Sigmoid colon (tissue), 7 donors: Measurements from ENCODE around the gene CCDC186. TPM values are rescaled to one million over a fixed set of nuclear protein-coding genes. Genes with fewer than 3 reads are reported as not detected.
A peak's percentile ranks its signal among the peaks of the same experiment; 100 is the strongest.

ENCODE experiments used
- DNase-seq: peaks from one replicate; pipeline ENCODE4 v3.0.0-alpha.2; 2019
- H3K27ac ChIP-seq, 4 donors: fragments of 200-600 bp; sonication (generic); one replicate each; pipeline ENCODE4 v1.5.1; 2016 to 2019; ENCODE audit warnings: mild to moderate bottlenecking in 1 of 4
- H3K27me3 ChIP-seq, 3 donors: fragments of 200-600 bp; sonication (generic); one replicate each; pipeline ENCODE4 v1.5.1; 2019; ENCODE audit warnings: mild to moderate bottlenecking in 1 of 3
- H3K36me3 ChIP-seq, 4 donors: fragments of 200-600 bp; sonication (generic); one replicate each; pipeline ENCODE4 v1.5.1; 2016 to 2019
- H3K4me1 ChIP-seq, 4 donors: fragments of 200-600 bp; sonication (generic); one replicate each; pipeline ENCODE4 v1.5.1; 2017 to 2019
- H3K4me3 ChIP-seq, 4 donors: fragments of 200-600 bp; sonication (generic); one replicate each; pipeline ENCODE4 v1.5.1; 2017 to 2019; ENCODE audit warnings: mild to moderate bottlenecking in 2 of 4, moderate library complexity in 1 of 4
- H3K9me3 ChIP-seq, 4 donors: fragments of 200-600 bp in 3 of 4; sonication (generic) in 3 of 4; one replicate each; pipeline versions ENCODE4 v1.5.1 to v1.6.1; 2013 to 2019
- EP300 ChIP-seq, 4 donors: sonication (generic); formaldehyde crosslinking; IDR thresholded peaks; one replicate each; pipeline ENCODE4 v1.6.1; 2017; ENCODE audit warnings: antibody characterized with exemption in 4 of 4
- POLR2A ChIP-seq, 2 donors: fragments of 450-650 bp; IDR thresholded peaks; one replicate each; pipeline ENCODE4 v1.6.1; 2016; ENCODE audit warnings: antibody characterized with exemption in 2 of 2, mild to moderate bottlenecking in 2 of 2, moderate library complexity in 2 of 2
- POLR2AphosphoS5 ChIP-seq, 4 donors: sonication (generic); formaldehyde crosslinking; IDR thresholded peaks; one replicate each; pipeline ENCODE4 v1.6.1; 2017; ENCODE audit warnings: antibody characterized with exemption in 4 of 4
- WGBS, 2 donors: extraction: QIAGEN DNeasy Blood & Tissue Kit; methylation state at CpG; one replicate each; pipeline ENCODE4 v1.1.7; 2013; 5-methylcytosine and 5-hydroxymethylcytosine counted together
- intact Hi-C: fragments of 100-400 bp; cut with DNase I; formaldehyde crosslinking; loops from one replicate; pipeline ENCODE4 v1.15.1; 2023
- polyA plus RNA-seq, 3 donors: library from polyadenylated mRNA; stranded (reverse); fragments of 200-250 nt; gene quantifications; one replicate each; pipeline ENCODE4 v1.2.3, GENCODE V29; 2013
- total RNA-seq, 4 donors: library from RNA; depleted of rRNA; stranded (reverse); fragments of >200 nt; gene quantifications; one replicate each; pipeline ENCODE4 v1.1.0, GENCODE V29; 2016
- TF ChIP-seq, protein P1 (sequence below), 4 experiments: fragments of 450-650 bp in 3 of 4; fragments of 200-600 bp in 1 of 4; IDR thresholded peaks; one replicate each; pipeline ENCODE4 v1.5.1; 2016 to 2019; ENCODE audit warnings: antibody characterized with exemption in 4 of 4, mild to moderate bottlenecking in 3 of 4, moderate library complexity in 2 of 4
- donor health status: healthy with polysubstance abuse.
- donor health status: Bipolar disorder and iron deficiency.
- donor health status: healthy.

CCDC186 gene
- total and polyA plus RNA-seq, 7 donors, result 9.6 to 27.1 (median 17.6) TPM

DNA sequence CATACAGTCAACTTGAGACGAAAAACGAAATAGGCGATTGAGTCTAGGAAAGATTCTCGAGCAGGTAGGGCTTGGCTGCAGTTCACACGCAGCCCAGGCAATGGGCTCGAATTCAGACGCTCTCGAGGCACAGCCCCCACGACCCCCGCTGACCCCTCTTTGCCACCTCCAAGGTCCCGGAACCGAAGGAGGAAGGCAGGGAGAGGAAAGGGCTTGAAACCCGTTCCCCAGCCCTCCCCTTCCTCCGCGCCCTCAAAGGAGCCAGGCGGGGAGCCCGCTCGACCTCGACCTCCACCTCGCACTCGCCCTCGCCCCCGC is 441 bp downstream of the CCDC186 start:
- intact Hi-C loops, result loop anchor here (5.0 kb wide), 1 partner anchor 491 kb away; no protein-coding TSS in a partner anchor
- 0 to 1% methylated on average over 23 of the region's 23 CpGs for WGBS, 2 donors
- no peaks in the 10 kb centered on the region for H3K27me3 ChIP-seq
- peak overlapping the region; percentile 88 to 92 (median 90) for H3K27ac ChIP-seq
- H3K9me3 ChIP-seq, result peaks cover 0 to 3% (median 1%) of the 10 kb centered on the region in 4 donors
- no peak for TF ChIP-seq EP300 (IDR thresholded peaks at IDR 0.05)
- no peak for TF ChIP-seq POLR2A (IDR thresholded peaks at IDR 0.05)
- TF ChIP-seq POLR2AphosphoS5 (IDR thresholded peaks at IDR 0.05), result no peak
- TF ChIP-seq, protein P1, sequence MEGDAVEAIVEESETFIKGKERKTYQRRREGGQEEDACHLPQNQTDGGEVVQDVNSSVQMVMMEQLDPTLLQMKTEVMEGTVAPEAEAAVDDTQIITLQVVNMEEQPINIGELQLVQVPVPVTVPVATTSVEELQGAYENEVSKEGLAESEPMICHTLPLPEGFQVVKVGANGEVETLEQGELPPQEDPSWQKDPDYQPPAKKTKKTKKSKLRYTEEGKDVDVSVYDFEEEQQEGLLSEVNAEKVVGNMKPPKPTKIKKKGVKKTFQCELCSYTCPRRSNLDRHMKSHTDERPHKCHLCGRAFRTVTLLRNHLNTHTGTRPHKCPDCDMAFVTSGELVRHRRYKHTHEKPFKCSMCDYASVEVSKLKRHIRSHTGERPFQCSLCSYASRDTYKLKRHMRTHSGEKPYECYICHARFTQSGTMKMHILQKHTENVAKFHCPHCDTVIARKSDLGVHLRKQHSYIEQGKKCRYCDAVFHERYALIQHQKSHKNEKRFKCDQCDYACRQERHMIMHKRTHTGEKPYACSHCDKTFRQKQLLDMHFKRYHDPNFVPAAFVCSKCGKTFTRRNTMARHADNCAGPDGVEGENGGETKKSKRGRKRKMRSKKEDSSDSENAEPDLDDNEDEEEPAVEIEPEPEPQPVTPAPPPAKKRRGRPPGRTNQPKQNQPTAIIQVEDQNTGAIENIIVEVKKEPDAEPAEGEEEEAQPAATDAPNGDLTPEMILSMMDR (IDR thresholded peaks at IDR 0.05), result no peak
- H3K4me1 ChIP-seq, result peaks cover 0 to 28% (median 11%) of the 10 kb centered on the region in 4 donors
- no peaks in the 10 kb centered on the region for H3K36me3 ChIP-seq
- DNase-seq, result no peak
- H3K4me3 ChIP-seq, result peak overlapping the region; percentile 81 to 95 (median 87)

DNA sequence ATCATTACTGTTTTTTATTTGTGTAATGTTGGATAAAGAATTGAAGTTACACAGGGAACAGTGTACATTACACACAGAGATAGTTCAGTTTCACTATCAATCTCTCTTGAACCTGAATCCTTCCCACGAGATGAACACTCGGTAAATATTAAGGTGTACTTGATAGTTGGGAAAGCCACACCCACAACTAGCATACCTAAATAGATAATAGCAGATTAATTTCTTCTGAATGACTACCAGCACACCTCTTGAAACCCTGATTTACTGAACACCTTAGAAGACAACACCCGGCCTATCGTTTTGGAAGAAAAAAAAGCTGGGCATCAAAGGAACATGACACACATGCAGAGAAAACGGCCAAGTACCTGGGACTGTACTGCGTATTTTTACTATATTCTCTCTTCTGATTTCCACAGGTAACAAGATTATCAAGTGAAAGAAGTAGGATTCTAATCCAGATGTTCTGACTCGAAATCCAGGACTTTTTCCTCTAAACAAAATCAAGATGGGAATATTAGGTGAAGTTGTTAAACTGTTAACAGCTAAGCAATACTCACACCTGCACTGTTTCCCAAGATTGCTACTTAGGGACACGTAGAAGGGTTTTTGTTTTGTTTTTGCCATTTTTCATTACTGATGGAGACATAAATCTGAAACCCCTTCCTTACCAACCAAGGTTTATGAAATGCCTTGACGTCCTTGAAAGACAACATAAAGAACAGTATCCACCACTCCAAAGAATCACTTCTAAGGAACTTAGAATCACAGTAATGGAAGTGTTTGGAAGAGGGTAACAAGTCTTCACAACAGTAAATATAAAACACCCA is 1.0 kb downstream of the CCDC186 start:
- Histone ChIP-seq H3K4me3 (peak overlapping the region; percentile 81 to 95 (median 87)), H3K4me1 (peaks cover 0 to 28% (median 11%) of the 10 kb centered on the region in 4 donors), H3K36me3 (no peaks in the 10 kb centered on the region), H3K27me3 (no peaks in the 10 kb centered on the region), H3K27ac (peak overlapping the region; percentile 88 to 92 (median 90)), H3K9me3 (peaks cover 0 to 5% (median 2%) of the 10 kb centered on the region in 4 donors)
- 4 to 29% methylated on average over 9 of the region's 9 CpGs for WGBS, 2 donors
- DNase-seq, result no peak
- no peak for TF ChIP-seq POLR2AphosphoS5 (IDR thresholded peaks at IDR 0.05)
- intact Hi-C loops, result loop anchor here (5.0 kb wide), 1 partner anchor 491 kb away; no protein-coding TSS in a partner anchor

DNA sequence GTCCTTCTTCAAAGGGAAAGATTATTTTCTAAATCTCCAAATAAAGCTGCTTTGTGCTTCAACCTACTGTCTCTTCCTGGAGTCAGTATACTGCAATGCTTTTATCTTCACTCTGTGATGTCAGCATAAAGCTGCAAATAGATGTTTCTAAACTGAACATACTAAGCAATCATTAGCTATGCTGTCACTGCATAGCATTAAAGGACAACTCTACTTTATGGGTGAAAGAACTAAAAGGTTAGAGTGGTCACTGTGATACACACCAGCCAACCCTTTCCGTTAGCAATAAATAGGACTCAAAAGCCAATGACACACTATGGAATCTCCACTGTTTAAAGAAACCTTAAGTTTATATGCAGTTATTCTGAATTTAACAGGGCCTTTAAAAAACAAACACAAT is 1.8 kb downstream of the CCDC186 start:
- WGBS, 2 donors, result 5 to 38% methylated on average over 1 of the region's 1 CpG
- H3K4me3 ChIP-seq, result peak overlapping the region in 3 of 4 donors; percentile 81 to 88 (median 86)
- peaks cover 0 to 5% (median 2%) of the 10 kb centered on the region in 4 donors for H3K9me3 ChIP-seq
- peak in 1 of 4 donors; percentile 19 for TF ChIP-seq POLR2AphosphoS5 (IDR thresholded peaks at IDR 0.05)
- no peak for TF ChIP-seq EP300 (IDR thresholded peaks at IDR 0.05)
- TF ChIP-seq, protein P1 (IDR thresholded peaks at IDR 0.05), result no peak
- peak overlapping the region; percentile 88 to 92 (median 90) for H3K27ac ChIP-seq
- H3K36me3 ChIP-seq, result no peaks in the 10 kb centered on the region
- no peaks in the 10 kb centered on the region for H3K27me3 ChIP-seq
- H3K4me1 ChIP-seq, result peaks cover 0 to 28% (median 11%) of the 10 kb centered on the region in 4 donors
- DNase-seq, result no peak
- intact Hi-C loops, result loop anchor here (5.0 kb wide), 1 partner anchor 490 kb away; no protein-coding TSS in a partner anchor

DNA sequence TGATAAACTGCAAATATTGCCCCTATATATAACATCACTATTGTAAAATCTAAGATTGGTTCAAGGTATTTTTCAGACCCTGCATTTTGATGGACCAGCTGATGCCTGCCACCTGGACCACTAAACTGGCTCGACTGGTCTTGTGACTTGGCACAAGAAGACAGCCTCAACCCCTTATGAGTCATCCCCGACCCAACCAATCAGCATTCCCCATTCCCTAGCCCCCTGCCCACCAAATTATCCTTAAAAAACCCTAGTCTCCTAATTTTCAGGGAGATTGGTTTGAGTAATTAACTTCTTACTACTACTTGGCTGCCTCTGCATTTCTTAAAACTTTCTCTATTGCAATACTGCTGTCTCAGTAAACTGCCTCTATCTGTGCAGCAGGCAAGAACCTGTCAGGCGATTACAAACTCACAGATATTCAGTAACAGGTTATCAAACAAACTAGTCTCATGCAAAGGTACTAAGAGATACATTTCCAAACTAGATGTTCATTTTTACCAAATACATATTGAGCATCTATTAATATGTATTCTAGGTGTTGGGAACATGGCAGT is 5.5 kb downstream of the CCDC186 start:
- Histone ChIP-seq H3K9me3 (peaks cover 0 to 5% (median 2%) of the 10 kb centered on the region in 4 donors), H3K27me3 (no peaks in the 10 kb centered on the region), H3K4me1 (peaks cover 0 to 37% (median 16%) of the 10 kb centered on the region in 4 donors), H3K4me3 (no peak overlapping the region), H3K36me3 (no peaks in the 10 kb centered on the region), H3K27ac (no peak overlapping the region)
- no peak for DNase-seq
- intact Hi-C loops, result no loop called here
- no peak for TF ChIP-seq EP300 (IDR thresholded peaks at IDR 0.05)
- TF ChIP-seq POLR2AphosphoS5 (IDR thresholded peaks at IDR 0.05), result no peak
- TF ChIP-seq, protein P1 (IDR thresholded peaks at IDR 0.05), result no peak
- TF ChIP-seq POLR2A (IDR thresholded peaks at IDR 0.05), result no peak
- WGBS, 2 donors, result 96 to 97% methylated on average over 3 of the region's 3 CpGs

DNA sequence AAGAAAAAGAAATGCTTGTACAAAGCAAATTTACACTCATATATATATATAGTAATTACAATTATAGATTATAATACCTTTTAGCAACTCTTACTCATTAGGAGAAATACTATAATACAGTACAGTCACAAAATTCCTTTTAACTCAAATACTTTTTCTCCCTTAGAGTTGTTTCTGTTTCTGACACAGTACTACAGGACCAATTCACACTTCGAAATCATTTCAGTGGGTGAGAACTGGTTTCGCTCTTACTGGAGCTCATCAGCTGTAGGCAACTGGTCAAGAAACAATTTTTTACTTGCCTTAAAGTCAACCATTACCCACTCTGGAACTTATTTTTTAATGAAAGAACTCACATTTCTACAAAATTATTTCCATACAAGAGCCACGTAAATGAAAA is 6.0 kb downstream of the CCDC186 start:
- Histone ChIP-seq H3K9me3 (peaks cover 0 to 5% (median 2%) of the 10 kb centered on the region in 4 donors), H3K27ac (no peak overlapping the region), H3K27me3 (no peaks in the 10 kb centered on the region), H3K36me3 (no peaks in the 10 kb centered on the region), H3K4me1 (peaks cover 0 to 40% (median 20%) of the 10 kb centered on the region in 4 donors), H3K4me3 (no peak overlapping the region)
- DNase-seq, result no peak
- 90 to 96% methylated on average over 3 of the region's 3 CpGs for WGBS, 2 donors
- TF ChIP-seq EP300 (IDR thresholded peaks at IDR 0.05) (no peak), POLR2A (IDR thresholded peaks at IDR 0.05) (no peak), POLR2AphosphoS5 (IDR thresholded peaks at IDR 0.05) (no peak)
- TF ChIP-seq, protein P1 (IDR thresholded peaks at IDR 0.05), result no peak
- intact Hi-C loops, result no loop called here
